ENCODE results near the gene ELOVL5.

Gene ELOVL5

GRCh38 chr6:53363341-53364079 is 14.8 kb upstream of the ELOVL5 start:
- Histone ChIP-seq H3K27me3 (ENCODE audit: low read depth, low read length) (0 out of 2 replicates have a peak, but pooled peaks cover 3% of the 10 kb centered on the region), H3K4me1 (ENCODE audit: low read length) (peaks cover 16% of the 10 kb centered on the region), H3K79me2 (ENCODE audit: low read length) (no peaks in the 10 kb centered on the region), H3K9ac (ENCODE audit: low read length) (no peak overlapping the region), H3K4me2 (ENCODE audit: low read length) (no peak overlapping the region), H2AFZ (ENCODE audit: low read depth, low read length) (no peak overlapping the region), H3K36me3 (replicated peaks; ENCODE audit: low read depth, low read length) (no peaks in the 10 kb centered on the region), H4K20me1 (ENCODE audit: insufficient read depth, low read length) (no peaks in the 10 kb centered on the region), H3K9me3 (ENCODE audit: insufficient read depth, low read length) (no peaks in the 10 kb centered on the region), H3K4me3 (ENCODE audit: low read length) (no peak overlapping the region), H3K27ac (ENCODE audit: low read length) (no peak overlapping the region)
- TF ChIP-seq CTCF (IDR thresholded peaks at IDR 0.05; ENCODE audit: low read depth, low read length) (no peak), EZH2phosphoT487 (IDR thresholded peaks at IDR 0.05; ENCODE audit: low read depth) (no peak)

GRCh38 chr6:53361549-53362031 is 12.8 kb upstream of the ELOVL5 start:
- Histone ChIP-seq H3K4me3 (ENCODE audit: low read length) (no peak overlapping the region), H3K4me2 (ENCODE audit: low read length) (no peak overlapping the region), H3K79me2 (ENCODE audit: low read length) (no peaks in the 10 kb centered on the region), H3K9me3 (ENCODE audit: insufficient read depth, low read length) (no peaks in the 10 kb centered on the region), H3K27me3 (ENCODE audit: low read depth, low read length) (peaks cover 15% of the 10 kb centered on the region; the same call in 1 of the 2 replicates), H3K9ac (ENCODE audit: low read length) (no peak overlapping the region), H4K20me1 (ENCODE audit: insufficient read depth, low read length) (no peaks in the 10 kb centered on the region), H3K36me3 (replicated peaks; ENCODE audit: low read depth, low read length) (no peaks in the 10 kb centered on the region), H3K27ac (ENCODE audit: low read length) (no peak overlapping the region), H2AFZ (ENCODE audit: low read depth, low read length) (no peak overlapping the region), H3K4me1 (ENCODE audit: low read length) (peaks cover 19% of the 10 kb centered on the region)
- TF ChIP-seq CTCF (IDR thresholded peaks at IDR 0.05; ENCODE audit: low read depth, low read length) (no peak), EZH2phosphoT487 (IDR thresholded peaks at IDR 0.05; ENCODE audit: low read depth) (no peak)

GRCh38 chr6:53360093-53360912 is 11.6 kb upstream of the ELOVL5 start:
- Histone ChIP-seq H3K4me1 (ENCODE audit: low read length) (peaks cover 19% of the 10 kb centered on the region), H3K79me2 (ENCODE audit: low read length) (no peaks in the 10 kb centered on the region), H3K9ac (ENCODE audit: low read length) (peak overlapping the region; percentile 96), H4K20me1 (ENCODE audit: insufficient read depth, low read length) (no peaks in the 10 kb centered on the region), H2AFZ (ENCODE audit: low read depth, low read length) (peak overlapping the region; percentile 5; the same call in 1 of the 2 replicates), H3K4me2 (ENCODE audit: low read length) (peak overlapping the region; percentile 89), H3K27ac (ENCODE audit: low read length) (peak overlapping the region; percentile 74), H3K4me3 (ENCODE audit: low read length) (peak overlapping the region; percentile 78), H3K27me3 (ENCODE audit: low read depth, low read length) (peaks cover 15% of the 10 kb centered on the region; the same call in 1 of the 2 replicates), H3K36me3 (replicated peaks; ENCODE audit: low read depth, low read length) (no peaks in the 10 kb centered on the region), H3K9me3 (ENCODE audit: insufficient read depth, low read length) (no peaks in the 10 kb centered on the region)
- TF ChIP-seq CTCF (IDR thresholded peaks at IDR 0.05; ENCODE audit: low read depth, low read length) (no peak), EZH2phosphoT487 (IDR thresholded peaks at IDR 0.05; ENCODE audit: low read depth) (no peak)

GRCh38 chr6:53359843-53360092 is 11.0 kb upstream of the ELOVL5 start:
- Histone ChIP-seq H3K36me3 (replicated peaks; ENCODE audit: low read depth, low read length) (no peaks in the 10 kb centered on the region), H3K4me2 (ENCODE audit: low read length) (peak overlapping the region; percentile 89), H2AFZ (ENCODE audit: low read depth, low read length) (peak overlapping the region; percentile 5; the same call in 1 of the 2 replicates), H3K79me2 (ENCODE audit: low read length) (no peaks in the 10 kb centered on the region), H3K4me1 (ENCODE audit: low read length) (peaks cover 19% of the 10 kb centered on the region), H3K27me3 (ENCODE audit: low read depth, low read length) (peaks cover 17% of the 10 kb centered on the region), H3K9ac (ENCODE audit: low read length) (peak overlapping the region; percentile 96), H3K27ac (ENCODE audit: low read length) (peak overlapping the region; percentile 74), H4K20me1 (ENCODE audit: insufficient read depth, low read length) (no peaks in the 10 kb centered on the region), H3K9me3 (ENCODE audit: insufficient read depth, low read length) (no peaks in the 10 kb centered on the region), H3K4me3 (ENCODE audit: low read length) (peak overlapping the region; percentile 78)
- TF ChIP-seq CTCF (IDR thresholded peaks at IDR 0.05; ENCODE audit: low read depth, low read length) (no peak), EZH2phosphoT487 (IDR thresholded peaks at IDR 0.05; ENCODE audit: low read depth) (no peak)

All from OCI-LY3 (cell line).